Epithelial cell of proximal tubule (primary cell): Measurements from ENCODE around the gene SPTAN1. TPM values are rescaled to one million over a fixed set of nuclear protein-coding genes. Genes with fewer than 3 reads are reported as not detected.
"Not testable (repeated sequence)": the region's sequence is repeated elsewhere in the genome, so short reads cannot be mapped to it uniquely, and the experiment has no call there.

Source experiments
- DNase-seq: peaks from one replicate; pipeline ENCODE4 v3.0.0-alpha.2; 2011; ENCODE audit warnings: low read depth
- H3K4me3 ChIP-seq: 2 replicates; pipeline ENCODE4 v1.5.1; 2011; ENCODE audit warnings: low read depth, mild to moderate bottlenecking, low read length
- CTCF ChIP-seq: conservative IDR thresholded peaks from 2 replicates; pipeline ENCODE4 v1.5.1; 2012; ENCODE audit warnings: low read depth, mild to moderate bottlenecking, low read length
- total RNA-seq: library from RNA; depleted of rRNA; stranded (reverse); fragments of >200 nt; gene quantifications from 2 replicates; pipeline ENCODE4 v1.2.3, GENCODE V29; 2015

The SPTAN1 gene
- 166 and 193 TPM in 2 replicates for total RNA-seq

- DNase-seq = no peak
- TF ChIP-seq CTCF = peak; percentile 12
Observed at GRCh38 chr9:128552153-128552743, at the start of gene SPTAN1. TSS of gene SPTAN1 (plus strand) at chr9:128552587. CDS start at chr9:128566741, 14,154 bp downstream.

DNA sequence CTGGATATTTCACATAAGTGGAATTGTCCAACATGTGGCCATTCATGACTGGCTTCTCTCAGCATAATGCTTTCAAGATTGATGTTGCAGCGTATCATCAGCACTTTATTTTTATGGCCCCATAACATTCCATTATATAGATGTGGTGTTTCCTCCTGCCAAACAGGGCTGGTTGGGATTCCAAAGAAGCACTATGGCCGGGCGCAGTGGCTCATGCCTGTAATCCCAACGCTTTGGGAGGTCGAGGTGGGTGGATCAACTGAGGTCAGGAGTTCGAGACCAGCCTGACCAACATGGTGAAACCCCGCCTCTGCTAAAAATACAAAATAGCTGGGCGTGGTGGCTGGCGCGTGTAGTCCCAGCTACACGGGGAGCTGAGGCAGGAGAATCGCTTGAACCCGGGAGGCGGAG lies 49.0 kb upstream of the SPTAN1 start:
- not testable (repeated sequence) for DNase-seq, H3K4me3 ChIP-seq

More at GRCh38 chr9:128552153-128552743, at the start of gene SPTAN1:
- H3K4me3 ChIP-seq = peak within 1 kb of the TSS; percentile 83

GRCh38 chr9:128503870-128504269 lies 48.5 kb upstream of the SPTAN1 start:
- TF ChIP-seq CTCF = no peak
- peak overlapping the region; percentile 71 for H3K4me3 ChIP-seq
- DNase-seq = no peak

- no peak for TF ChIP-seq CTCF
- DNase-seq = peak; percentile 32
- H3K4me3 ChIP-seq = peak within 1 kb of the TSS; percentile 71
Observed at GRCh38 chr9:128504485-128505413, 47.6 kb upstream of the SPTAN1 start, which contains the start of gene GLE1. TSS of gene GLE1 (plus strand) at chr9:128504719. CDS start at chr9:128504806, 87 bp downstream.

DNA sequence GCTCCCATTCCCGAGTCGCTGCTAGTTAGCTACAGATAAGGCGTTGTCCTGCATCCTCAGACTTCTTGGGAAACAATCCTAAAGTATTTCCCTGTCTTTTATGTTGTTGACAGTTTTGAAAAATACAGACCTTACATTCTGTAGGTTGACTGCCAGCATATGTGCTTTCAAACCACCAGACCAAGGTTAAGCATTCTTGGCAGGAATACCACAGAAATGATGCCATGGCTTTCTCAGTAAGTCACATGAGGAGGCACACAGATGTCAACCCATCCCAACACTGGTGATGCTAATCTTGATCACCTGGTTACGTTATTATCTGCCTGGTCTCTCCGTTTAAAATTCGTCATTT lies 47.0 kb upstream of the SPTAN1 start:
- TF ChIP-seq CTCF = no peak
- no peak for DNase-seq
- peak overlapping the region; percentile 71 for H3K4me3 ChIP-seq

DNA sequence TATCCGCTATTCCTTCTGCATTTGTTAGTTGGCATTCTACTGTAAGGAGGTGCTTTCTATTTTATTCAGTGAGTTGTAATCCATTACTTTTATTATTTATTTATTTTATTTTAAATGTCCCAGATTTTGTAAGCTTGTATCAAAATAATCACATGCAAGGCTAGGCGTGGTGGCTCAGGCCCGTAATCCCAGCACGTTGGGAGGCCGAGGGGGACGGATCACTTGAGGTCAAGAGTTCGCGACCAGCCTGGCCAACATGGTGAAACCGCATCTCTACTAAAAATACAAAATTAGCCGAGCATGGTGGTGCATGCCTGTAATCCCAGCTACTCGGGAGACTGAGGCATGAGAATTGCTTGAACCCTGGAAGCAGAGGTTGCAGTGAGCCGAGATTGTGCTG lies 46.5 kb upstream of the SPTAN1 start:
- not testable (repeated sequence) for H3K4me3 ChIP-seq

DNA sequence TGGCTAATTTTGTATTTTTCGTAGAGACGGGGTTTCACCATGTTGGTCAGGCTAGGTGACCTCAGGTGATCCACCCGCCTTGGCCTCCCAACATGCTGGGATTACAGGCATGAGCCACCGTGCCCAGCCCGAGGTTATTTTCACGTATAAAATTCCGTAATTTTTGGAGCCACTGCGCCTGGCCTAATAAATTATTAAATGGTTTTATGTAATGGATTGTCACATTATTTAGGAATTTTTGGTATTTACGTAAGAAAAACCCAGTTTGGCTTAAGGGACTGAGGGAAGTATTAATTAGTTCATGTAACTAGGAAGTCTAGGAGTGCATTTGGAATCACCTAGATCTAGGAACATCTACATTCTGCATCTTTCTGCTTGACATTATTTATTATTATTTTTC lies 39.6 kb upstream of the SPTAN1 start:
- no peak for DNase-seq
- no peak overlapping the region for H3K4me3 ChIP-seq
- TF ChIP-seq CTCF = no peak

More for the DNA sequence above, 46.5 kb upstream of the SPTAN1 start:
- not testable (repeated sequence) for DNase-seq
